Kidney epithelial cell (primary cell): Measurements from ENCODE around the gene MRPL52. TPM values are rescaled to one million over a fixed set of nuclear protein-coding genes. Genes with fewer than 3 reads are reported as not detected.

Experiments used
- DNase-seq: peaks from one replicate; pipeline ENCODE4 v3.0.0-alpha.2; 2010; ENCODE audit warnings: low read depth
- H3K27me3 ChIP-seq: 2 replicates; pipeline ENCODE4 v1.6.0; 2011; ENCODE audit warnings: low read length; ENCODE audit not compliant: control insufficient read depth, insufficient read depth
- H3K36me3 ChIP-seq: 2 replicates; pipeline ENCODE4 v1.5.1; 2011; ENCODE audit warnings: low read length; ENCODE audit not compliant: control insufficient read depth, insufficient read depth
- H3K4me3 ChIP-seq: 2 replicates; pipeline ENCODE4 v1.5.1; 2011; ENCODE audit warnings: low read depth, mild to moderate bottlenecking, control low read depth, low read length
- CTCF ChIP-seq: IDR thresholded peaks from 2 replicates; pipeline ENCODE4 v1.5.1; 2011; ENCODE audit warnings: mild to moderate bottlenecking, moderate library complexity, low read length, control low read depth, inconsistent platforms; ENCODE audit not compliant: insufficient read depth, poor library complexity, severe bottlenecking
- total RNA-seq: library from RNA; depleted of rRNA; stranded (reverse); fragments of >200 nt; gene quantifications from 2 replicates; pipeline ENCODE4 v1.2.3, GENCODE V29; 2015

MRPL52 gene
- total RNA-seq, 1 donor from 2014 or later, result 362 TPM

GRCh38 chr14:22830443-22831010 lies 840 bp downstream of the MRPL52 start:
- TF ChIP-seq CTCF, result no peak

GRCh38 chr14:22835505-22835904 lies 5.8 kb downstream of the MRPL52 start:
- H3K27me3 ChIP-seq, result no peaks in the 10 kb centered on the region
- no peak overlapping the region for H3K4me3 ChIP-seq
- no peak for TF ChIP-seq CTCF
- no peak for DNase-seq
- H3K36me3 ChIP-seq, result no peaks in the 10 kb centered on the region

More at GRCh38 chr14:22830443-22831010, 840 bp downstream of the MRPL52 start:
- no peak for DNase-seq
- Histone ChIP-seq H3K36me3 (no peaks in the 10 kb centered on the region), H3K27me3 (no peaks in the 10 kb centered on the region), H3K4me3 (peak overlapping the region; percentile 89)

GRCh38 chr14:22836301-22837113 lies 6.8 kb downstream of the MRPL52 start, which contains the start of gene MMP14:
TSS of gene MMP14 (plus strand) at chr14:22836585. CDS start at chr14:22836818, 233 bp downstream.
- TF ChIP-seq CTCF, result peak; percentile 54
- Histone ChIP-seq H3K27me3 (no peaks in the 10 kb centered on the region), H3K36me3 (no peaks in the 10 kb centered on the region), H3K4me3 (peak within 1 kb of the TSS; percentile 94)
- no peak for DNase-seq

GRCh38 chr14:22837114-22837749 lies 7.5 kb downstream of the MRPL52 start:
- no peak for DNase-seq
- H3K36me3 ChIP-seq, result no peaks in the 10 kb centered on the region
- TF ChIP-seq CTCF, result no peak

GRCh38 chr14:22837750-22838538 lies 8.3 kb downstream of the MRPL52 start:
- peak overlapping the region; percentile 94 for H3K4me3 ChIP-seq
- H3K27me3 ChIP-seq, result no peaks in the 10 kb centered on the region
- TF ChIP-seq CTCF, result no peak
- no peak for DNase-seq
- no peaks in the 10 kb centered on the region for H3K36me3 ChIP-seq

More at GRCh38 chr14:22837114-22837749, 7.5 kb downstream of the MRPL52 start:
- peak overlapping the region; percentile 94 for H3K4me3 ChIP-seq
- no peaks in the 10 kb centered on the region for H3K27me3 ChIP-seq
